GM23248 (cell line): ENCODE measurements around the gene POU2F1.

Experiments
- EZH2 ChIP-seq: fragments of 200-600 bp; sonication (generic); IDR thresholded peaks from 2 replicates; pipeline ENCODE4 v1.6.1; 2018; ENCODE audit warnings: antibody characterized with exemption, mild to moderate bottlenecking; ENCODE audit not compliant: insufficient read depth, poor library complexity, severe bottlenecking
- EZH2phosphoT487 ChIP-seq: fragments of 200-600 bp; sonication (generic); IDR thresholded peaks from 2 replicates; pipeline ENCODE4 v1.6.1; 2018; ENCODE audit warnings: antibody characterized with exemption, moderate library complexity, mild to moderate bottlenecking, low read depth; ENCODE audit not compliant: insufficient read depth

DNA sequence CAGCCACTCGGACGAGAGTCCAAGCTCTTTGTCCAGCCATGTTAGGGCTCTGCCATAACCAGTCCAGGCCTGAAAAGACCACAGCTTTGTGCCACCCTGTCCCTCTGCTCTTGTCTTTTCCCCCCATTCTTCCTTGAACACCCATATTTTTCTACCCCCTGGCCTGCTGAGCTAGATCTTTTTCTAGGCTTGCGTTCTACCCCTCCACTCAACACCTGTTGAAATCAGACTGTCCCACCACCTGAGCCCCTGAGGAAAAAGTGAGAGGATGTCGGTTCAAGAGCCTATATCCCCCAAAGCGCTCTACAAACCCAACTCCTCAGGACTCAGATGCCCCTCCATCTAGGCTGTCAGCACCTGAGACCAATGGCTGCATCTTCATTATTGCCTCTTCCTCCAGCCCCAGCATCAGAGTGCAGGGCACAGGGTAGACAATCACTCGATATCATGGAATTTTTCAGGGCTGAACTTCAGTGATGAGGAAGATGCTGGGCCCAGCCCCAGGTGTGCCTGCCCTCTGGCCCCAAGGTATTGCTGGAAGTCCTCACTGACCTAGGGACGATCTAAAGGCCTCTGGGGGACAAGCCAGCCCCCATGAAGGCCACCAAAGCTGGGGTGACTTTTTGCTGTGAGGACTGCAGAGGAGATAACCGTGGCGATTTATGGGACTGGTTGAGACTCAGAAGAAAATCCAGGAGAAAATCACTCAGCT, 222.3 kb downstream of the POU2F1 start:
- TF ChIP-seq EZH2 = no peak
- no peak for TF ChIP-seq EZH2phosphoT487
